HepG2 (cell line): ENCODE results near the gene ABHD17A. TPM values are rescaled to one million over a fixed set of nuclear protein-coding genes. Genes with fewer than 3 reads are reported as not detected.

Experiments used
- AHDC1 ChIP-seq: sonication (generic); formaldehyde crosslinking; IDR thresholded peaks from 2 replicates; pipeline ENCODE4 v1.5.1; 2020; ENCODE audit warnings: mild to moderate bottlenecking, missing genetic modification reagents, borderline replicate concordance
- E2F2 ChIP-seq: sonication (generic); formaldehyde crosslinking; IDR thresholded peaks from 2 replicates; pipeline ENCODE4 v1.4.0; 2020; ENCODE audit warnings: missing genetic modification reagents, borderline replicate concordance
- IKZF4 ChIP-seq: sonication (generic); formaldehyde crosslinking; IDR thresholded peaks from 2 replicates; pipeline ENCODE4 v1.5.1; 2020; ENCODE audit warnings: borderline replicate concordance, mild to moderate bottlenecking, low read depth, missing genetic modification reagents; ENCODE audit errors: not compliant biosample characterization
- JARID2 ChIP-seq: sonication (generic); formaldehyde crosslinking; IDR thresholded peaks from 2 replicates; pipeline ENCODE4 v1.8.1; 2023; ENCODE audit warnings: missing genetic modification reagents, inconsistent platforms; ENCODE audit not compliant: insufficient replicate concordance
- MYPOP ChIP-seq: sonication (generic); formaldehyde crosslinking; IDR thresholded peaks from 2 replicates; pipeline ENCODE4 v1.8.1; 2023; ENCODE audit warnings: mild to moderate bottlenecking, moderate library complexity, missing genetic modification reagents
- NFIB ChIP-seq: sonication (generic); formaldehyde crosslinking; IDR thresholded peaks from 2 replicates; pipeline ENCODE4 v1.9.0; 2021; ENCODE audit warnings: missing genetic modification reagents, mild to moderate bottlenecking, borderline replicate concordance
- SNAPC2 ChIP-seq: sonication (generic); formaldehyde crosslinking; IDR thresholded peaks from 2 replicates; pipeline ENCODE4 v1.8.1; 2022; ENCODE audit warnings: mild to moderate bottlenecking, missing genetic modification reagents
- SRSF1 ChIP-seq: fragments of 200-400 bp; formaldehyde crosslinking; optimal IDR thresholded peaks from 2 replicates; pipeline ENCODE3; 2017; ENCODE audit warnings: mild to moderate bottlenecking, low read depth, low read length, moderate library complexity
- U2AF1 ChIP-seq: fragments of 200-400 bp; formaldehyde crosslinking; optimal IDR thresholded peaks from 2 replicates; pipeline ENCODE3; 2017; ENCODE audit warnings: mild to moderate bottlenecking, low read depth, low read length
- ZFP91 ChIP-seq: sonication (generic); formaldehyde crosslinking; IDR thresholded peaks from 2 replicates; pipeline ENCODE4 v1.9.0; 2022; ENCODE audit warnings: missing genetic modification reagents, mild to moderate bottlenecking, borderline replicate concordance
- ZMAT5 ChIP-seq: sonication (generic); formaldehyde crosslinking; IDR thresholded peaks from 2 replicates; pipeline ENCODE4 v1.5.0; 2020; ENCODE audit warnings: mild to moderate bottlenecking, low read depth, missing genetic modification reagents, borderline replicate concordance
- ZNF263 ChIP-seq: sonication (generic); formaldehyde crosslinking; IDR thresholded peaks from 2 replicates; pipeline ENCODE4 v1.4.0; 2020; ENCODE audit warnings: missing genetic modification reagents
- ZNF547 ChIP-seq: sonication (generic); formaldehyde crosslinking; IDR thresholded peaks from 2 replicates; pipeline ENCODE4 v1.5.1; 2020; ENCODE audit warnings: mild to moderate bottlenecking, missing genetic modification reagents
- ZNF570 ChIP-seq: sonication (generic); formaldehyde crosslinking; IDR thresholded peaks from 2 replicates; pipeline ENCODE4 v1.4.0; 2020; ENCODE audit warnings: mild to moderate bottlenecking, missing genetic modification reagents, borderline replicate concordance
- ZNF619 ChIP-seq: sonication (generic); formaldehyde crosslinking; IDR thresholded peaks from 2 replicates; pipeline ENCODE4 v1.4.0; 2020; ENCODE audit warnings: mild to moderate bottlenecking, missing genetic modification reagents
- ZNF740 ChIP-seq: sonication (generic); formaldehyde crosslinking; IDR thresholded peaks from 2 replicates; pipeline ENCODE4 v1.4.0; 2020; ENCODE audit warnings: missing genetic modification reagents
- polyA plus RNA-seq, 8 experiments: library from polyadenylated mRNA; depleted of rRNA in 3 of 8; stranded (reverse) in 7 of 8; unstranded in 1 of 8; fragments of >200 nt; fragmentation: Illumina TruSeq in 4 of 8; extraction: Trizol in 4 of 8; gene quantifications; 2 replicates each; pipeline versions ENCODE4 v1.2.1 to v1.2.3, GENCODE V29; 2011 to 2016; ENCODE audit warnings: low read depth in 4 of 8, missing spikeins in 1 of 8, mixed read lengths in 1 of 8; ENCODE audit not compliant: insufficient read depth in 1 of 8
- total RNA-seq, 5 experiments: library from RNA; depleted of rRNA; stranded (reverse); fragments of >200 nt; fragmentation: Illumina TruSeq; extraction: Trizol; gene quantifications; 2 replicates each; pipeline ENCODE4 v1.2.3, GENCODE V29; 2016; ENCODE audit warnings: low read depth in 1 of 5

Gene ABHD17A
- total and polyA plus RNA-seq, 2 of the 13 experiments (the other 11 are each of a cell fraction or from before 2014, with no cell fraction given), result 27.7 to 40.8 TPM

GRCh38 chr19:1839658-1840540, 45.4 kb downstream of the ABHD17A start (continued):
- TF ChIP-seq ZFP91 (CRISPR knock-in tag) (no peak), ZNF263 (CRISPR knock-in tag) (peak; percentile 94), ZNF619 (0 out of 2 replicates have a peak, but pooled peaks have one; percentile 40), MYPOP (no peak), SRSF1 (no peak), ZNF547 (CRISPR knock-in tag) (no peak; the same call in 1 of the 2 replicates), ZNF740 (CRISPR knock-in tag) (peak; percentile 60; the same call in 1 of the 2 replicates), E2F2 (no peak), JARID2 (CRISPR knock-in tag) (no peak), U2AF1 (peak; percentile 46), NFIB (no peak), IKZF4 (CRISPR knock-in tag) (peak; percentile 55), AHDC1 (CRISPR knock-in tag) (no peak), ZMAT5 (CRISPR knock-in tag) (no peak), SNAPC2 (peak; percentile 62; the same call in 1 of the 2 replicates), ZNF570 (CRISPR knock-in tag) (no peak)
